ENCODE results near the gene CAP2.
"Not testable (repeated sequence)": the region's sequence is repeated elsewhere in the genome, so short reads cannot be mapped to it uniquely, and the experiment has no call there.

Gene CAP2

GRCh38 chr6:17432356-17432755 is 39.0 kb downstream of the CAP2 start:
- in situ Hi-C loops (cut with MboI; ENCODE audit: low sequenced_read_pairs) = no loop called here

DNA sequence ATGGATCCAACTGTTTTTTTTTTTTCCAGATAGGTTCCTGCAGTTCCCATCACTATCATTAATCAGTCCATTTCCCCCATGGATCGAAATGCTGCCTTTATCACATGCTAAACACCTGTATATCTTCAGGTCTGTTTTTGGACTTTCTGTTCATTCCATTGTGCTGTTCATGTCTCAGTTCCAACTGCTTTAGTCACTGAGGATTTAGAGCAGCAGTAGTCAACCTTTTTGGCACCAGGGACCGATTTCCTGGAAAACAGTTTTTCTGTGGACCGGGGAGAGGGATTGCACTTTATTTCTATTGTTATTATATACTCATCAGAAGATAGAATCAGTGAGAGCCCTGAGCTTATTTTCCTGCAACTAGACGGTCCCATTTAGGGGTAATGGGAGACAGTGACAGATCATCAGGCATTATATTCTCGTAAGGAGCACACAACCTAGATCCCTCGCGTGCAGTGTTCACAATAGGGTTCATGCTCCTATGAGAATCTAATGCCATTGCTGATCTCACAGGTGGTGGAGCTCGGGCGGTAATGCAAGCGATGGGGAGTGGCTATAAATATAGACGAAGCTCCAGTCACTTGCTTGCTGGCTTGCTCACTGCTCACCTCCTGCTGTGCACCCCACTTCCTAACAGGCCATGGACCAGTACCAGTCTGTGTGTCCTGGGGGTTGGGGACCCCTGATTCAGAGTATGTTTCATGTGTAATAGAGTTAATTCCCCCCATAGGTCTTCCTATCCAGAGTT is 46.0 kb downstream of the CAP2 start:
- in situ Hi-C loops (cut with MboI; ENCODE audit: low sequenced_read_pairs) = no loop called here

GRCh38 chr6:17440811-17441210 is 47.4 kb downstream of the CAP2 start:
- in situ Hi-C loops (cut with MboI; ENCODE audit: low sequenced_read_pairs) = not testable (repeated sequence)

DNA sequence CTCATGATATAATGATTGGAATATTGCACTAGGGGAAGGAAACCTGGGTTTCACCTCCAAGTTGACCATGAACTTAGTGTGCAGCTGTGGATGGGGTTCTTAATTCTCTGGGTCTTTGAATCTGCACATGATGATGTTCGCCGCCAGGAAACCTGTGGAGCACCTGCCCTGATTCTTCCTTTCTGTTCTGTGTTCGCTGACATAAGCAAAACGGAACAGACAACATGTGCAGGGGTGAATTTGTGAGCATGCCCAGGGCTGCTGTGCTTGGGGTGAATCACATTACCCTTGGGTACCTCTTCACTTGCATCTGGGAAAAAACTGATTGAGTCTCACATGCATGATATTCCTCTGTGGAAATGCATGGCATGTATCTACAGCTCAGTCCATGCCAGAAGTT is 48.8 kb downstream of the CAP2 start:
- in situ Hi-C loops (cut with MboI; ENCODE audit: low sequenced_read_pairs) = no loop called here

- in situ Hi-C loops (cut with MboI; ENCODE audit: low sequenced_read_pairs) = no loop called here
These were observed 53.3 kb downstream of the CAP2 start for GRCh38 chr6:17446713-17447112.

DNA sequence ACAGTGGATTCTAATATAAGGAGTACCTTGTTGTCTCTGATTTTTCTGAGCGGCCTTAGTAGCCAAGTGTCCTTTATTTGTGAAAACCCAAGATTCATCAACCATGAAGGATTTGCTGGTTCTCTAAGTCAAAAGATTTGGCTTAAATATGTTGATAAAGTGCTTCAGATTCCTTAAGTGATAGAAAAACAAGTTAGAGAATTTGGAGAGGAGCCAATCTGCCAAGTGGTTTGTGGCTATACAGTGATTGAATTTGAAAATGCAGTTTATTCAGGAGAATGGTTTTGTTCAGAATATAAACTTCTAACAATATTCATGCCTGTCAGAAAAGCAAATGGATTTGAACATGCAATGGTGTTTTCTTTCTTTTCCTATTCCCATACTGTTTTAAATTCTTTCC is 54.8 kb downstream of the CAP2 start:
- in situ Hi-C loops (cut with MboI; ENCODE audit: low sequenced_read_pairs) = no loop called here

GRCh38 chr6:17450397-17450796 is 57.0 kb downstream of the CAP2 start:
- in situ Hi-C loops (cut with MboI; ENCODE audit: low sequenced_read_pairs) = no loop called here

GRCh38 chr6:17450832-17451231 is 57.4 kb downstream of the CAP2 start:
- in situ Hi-C loops (cut with MboI; ENCODE audit: low sequenced_read_pairs) = no loop called here

GRCh38 chr6:17452096-17452495 is 58.7 kb downstream of the CAP2 start:
- in situ Hi-C loops (cut with MboI; ENCODE audit: low sequenced_read_pairs) = no loop called here

GRCh38 chr6:17454316-17455005 is 61.1 kb downstream of the CAP2 start:
- in situ Hi-C loops (cut with MboI; ENCODE audit: low sequenced_read_pairs) = no loop called here

DNA sequence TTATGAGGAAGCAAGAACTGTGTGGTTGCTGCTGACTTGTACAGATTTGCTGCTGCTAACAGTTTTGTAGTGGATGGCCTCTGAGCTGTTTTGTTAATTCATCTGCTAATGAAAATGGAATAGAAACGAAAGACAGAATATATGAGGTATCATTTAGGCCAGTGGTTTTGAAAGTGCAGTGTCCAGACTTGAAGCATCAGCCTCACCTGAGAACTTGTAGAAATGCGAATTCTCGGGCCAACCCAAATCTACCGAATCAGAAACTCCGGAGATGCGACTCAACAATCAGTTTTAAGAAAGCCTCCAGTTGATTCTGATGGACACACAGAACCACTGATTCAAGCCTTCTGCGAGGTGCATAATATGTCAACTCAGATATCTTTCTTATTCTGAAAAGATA is 62.5 kb downstream of the CAP2 start:
- in situ Hi-C loops (cut with MboI; ENCODE audit: low sequenced_read_pairs) = no loop called here

DNA sequence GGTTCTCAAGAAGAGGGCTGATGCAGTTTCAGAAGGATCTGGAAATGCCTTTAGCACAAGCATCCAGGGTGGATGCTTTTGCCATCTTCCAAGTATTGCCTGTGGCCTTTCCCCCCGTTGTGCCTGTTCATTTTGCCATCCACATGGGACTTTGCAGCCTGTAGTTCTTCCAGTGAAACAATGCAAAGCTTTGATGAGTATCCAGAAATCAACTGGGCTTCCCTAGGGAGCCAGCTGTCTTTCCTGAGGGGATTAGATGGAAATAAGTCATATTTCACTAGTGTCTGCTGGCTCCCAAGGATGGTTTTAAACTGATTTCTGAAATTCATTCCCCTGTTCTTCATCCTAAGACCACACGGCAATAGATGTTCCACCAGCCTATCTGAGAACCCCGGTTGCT is 63.3 kb downstream of the CAP2 start:
- in situ Hi-C loops (cut with MboI; ENCODE audit: low sequenced_read_pairs) = no loop called here

- in situ Hi-C loops (cut with MboI; ENCODE audit: low sequenced_read_pairs) = no loop called here
These were observed 64.0 kb downstream of the CAP2 start for GRCh38 chr6:17457405-17457804.

DNA sequence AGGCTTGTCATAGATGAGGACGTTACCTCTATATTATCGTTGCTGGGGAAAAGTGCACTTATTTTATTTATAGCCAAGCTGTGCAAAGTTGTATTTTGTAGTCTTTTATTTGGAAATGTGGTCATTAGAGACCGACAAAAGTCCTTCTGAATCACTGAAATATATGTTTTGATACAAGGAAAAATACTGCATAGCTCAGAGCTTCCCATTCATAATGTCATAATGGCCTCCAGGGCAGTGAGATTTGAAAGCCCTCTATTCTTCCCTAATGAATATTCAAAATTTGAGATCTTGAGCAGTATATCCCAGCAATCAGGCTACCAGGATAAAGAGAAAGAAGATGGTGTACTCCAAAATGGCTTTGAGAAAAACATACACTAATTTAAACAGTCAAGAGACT is 64.6 kb downstream of the CAP2 start:
- in situ Hi-C loops (cut with MboI; ENCODE audit: low sequenced_read_pairs) = no loop called here

DNA sequence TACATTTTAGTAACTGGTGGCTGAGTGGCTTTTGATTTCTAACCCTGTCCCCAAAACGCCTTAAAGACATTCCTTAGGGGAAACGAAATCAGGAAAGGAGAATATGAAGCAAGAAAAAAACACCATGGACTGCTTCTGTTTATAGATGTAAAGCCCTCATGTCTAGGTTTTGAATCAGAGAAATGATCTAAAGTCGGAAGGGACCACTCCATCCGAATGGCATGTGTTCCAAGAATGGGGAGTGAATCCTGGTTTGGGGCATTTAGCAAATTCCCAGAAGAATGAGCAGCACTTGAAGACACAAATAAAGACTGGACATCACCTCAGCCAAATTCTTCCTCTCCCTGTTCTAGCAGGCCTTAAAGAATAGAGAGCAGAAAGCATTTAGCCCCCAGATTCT is 65.6 kb downstream of the CAP2 start:
- in situ Hi-C loops (cut with MboI; ENCODE audit: low sequenced_read_pairs) = no loop called here

GRCh38 chr6:17460862-17461261 is 67.5 kb downstream of the CAP2 start:
- in situ Hi-C loops (cut with MboI; ENCODE audit: low sequenced_read_pairs) = no loop called here

- in situ Hi-C loops (cut with MboI; ENCODE audit: low sequenced_read_pairs) = no loop called here
These were observed 72.8 kb downstream of the CAP2 start for GRCh38 chr6:17466147-17466546.

DNA sequence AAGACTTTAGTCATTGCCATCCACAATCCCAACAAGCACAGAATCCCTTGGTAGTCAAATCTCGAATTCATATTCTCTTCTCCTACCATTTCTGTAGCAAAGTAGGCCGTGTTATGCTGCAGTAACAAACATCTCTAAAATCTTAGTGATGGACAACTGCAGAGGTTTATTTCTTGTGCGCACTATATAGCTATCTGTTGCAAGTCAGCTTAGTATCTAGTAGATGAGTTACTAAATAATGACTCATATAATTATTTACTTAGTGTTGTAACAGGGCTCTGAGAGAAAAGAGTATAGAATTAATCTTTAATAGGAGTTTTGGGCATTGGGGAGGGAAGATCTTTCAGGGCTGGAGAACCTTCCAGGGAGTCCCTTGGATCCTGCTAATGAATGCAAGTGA is 73.3 kb downstream of the CAP2 start:
- in situ Hi-C loops (cut with MboI; ENCODE audit: low sequenced_read_pairs) = no loop called here

- in situ Hi-C loops (cut with MboI; ENCODE audit: low sequenced_read_pairs) = no loop called here
These were observed 75.8 kb downstream of the CAP2 start for GRCh38 chr6:17469006-17469832.

- in situ Hi-C loops (cut with MboI; ENCODE audit: low sequenced_read_pairs) = no loop called here
These were observed 77.0 kb downstream of the CAP2 start for GRCh38 chr6:17470202-17470937.

DNA sequence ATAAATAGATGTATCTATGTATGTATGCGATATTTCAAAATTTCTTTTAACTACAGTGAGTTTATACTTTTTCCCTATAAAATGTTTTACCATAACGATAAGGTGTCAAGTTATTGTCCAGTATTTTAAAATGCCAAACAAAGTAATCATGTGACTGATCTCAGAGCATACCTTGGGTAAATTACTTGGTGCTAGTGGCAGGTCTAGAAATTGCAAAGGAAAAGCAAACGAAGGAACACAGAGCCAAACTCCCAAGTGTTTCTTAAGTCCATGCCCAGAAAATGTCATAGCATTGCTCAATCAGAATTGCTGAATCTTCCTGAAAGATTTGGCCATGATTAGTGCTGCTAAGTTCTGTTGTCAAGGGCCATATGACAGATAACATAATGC is 77.5 kb downstream of the CAP2 start:
- in situ Hi-C loops (cut with MboI; ENCODE audit: low sequenced_read_pairs) = no loop called here
